DND-41 (cell line): ENCODE results near the gene EPB41L3.

Experiments used
- CTCF ChIP-seq: IDR thresholded peaks from 2 replicates; pipeline ENCODE4 v1.5.1; 2012; ENCODE audit warnings: borderline replicate concordance, low read length, moderate library complexity, mild to moderate bottlenecking; ENCODE audit not compliant: poor library complexity, severe bottlenecking; ENCODE audit errors: extremely low read depth
- EZH2 ChIP-seq: IDR thresholded peaks from 3 replicates; pipeline ENCODE4 v1.6.1; 2012; ENCODE audit warnings: borderline replicate concordance, low read depth, mild to moderate bottlenecking, moderate library complexity, low read length, inconsistent platforms; ENCODE audit not compliant: severe bottlenecking

GRCh38 chr18:5521000-5521399 lies 22.8 kb downstream of the EPB41L3 start:
- TF ChIP-seq CTCF (no peak), EZH2 (no peak)
